Stimulated activated CD8-positive, alpha-beta memory T cell treated with anti-CD3 and anti-CD28 coated beads, Interleukin-2, amount 100 ng/mL, for 1 hour (primary cell): ENCODE results near the gene SRY.
"Not testable (repeated sequence)": the region's sequence is repeated elsewhere in the genome, so short reads cannot be mapped to it uniquely, and the experiment has no call there.

Source experiments
- DNase-seq, 2 donors: peaks; one replicate each; pipeline ENCODE4 v3.0.0-alpha.2; 2020; ENCODE audit warnings: low read depth in 2 of 2

SRY gene

GRCh38 chrY:2787600-2787999, at the start of gene SRY:
Gene SRY (minus strand): TSS chrY:2787682. CDS start chrY:2787603, 79 bp downstream.
- no peak for DNase-seq

GRCh38 chrY:2837078-2837477, 49.6 kb upstream of the SRY start:
- DNase-seq = no peak

GRCh38 chrY:2835230-2835629, 47.7 kb upstream of the SRY start:
- DNase-seq = no peak

- no peak for DNase-seq
Observed at GRCh38 chrY:2828497-2828896, 41.0 kb upstream of the SRY start.

- no peak for DNase-seq
Observed at GRCh38 chrY:2824471-2824870, 37.0 kb upstream of the SRY start.

- DNase-seq = not testable (repeated sequence)
Observed at GRCh38 chrY:2817146-2817896, 29.8 kb upstream of the SRY start.

GRCh38 chrY:2800246-2800645, 12.8 kb upstream of the SRY start:
- DNase-seq = no peak

- no peak for DNase-seq
Observed at GRCh38 chrY:2797991-2798390, 10.5 kb upstream of the SRY start.

GRCh38 chrY:2796977-2797523, 9.6 kb upstream of the SRY start:
- no peak for DNase-seq

GRCh38 chrY:2789756-2790155, 2.3 kb upstream of the SRY start:
- no peak for DNase-seq

GRCh38 chrY:2786876-2787512, 488 bp downstream of the SRY start:
- no peak for DNase-seq
